Measurements from ENCODE around the gene TMEM132E.

GRCh38 chr17:34669511-34669910 is 90.1 kb downstream of the TMEM132E start:
- TF ChIP-seq CTCF (IDR thresholded peaks at IDR 0.05; ENCODE audit: borderline replicate concordance, extremely low read depth, low read length, poor library complexity, severe bottlenecking) (no peak), EZH2 (IDR thresholded peaks at IDR 0.05; ENCODE audit: borderline replicate concordance, low read depth, low read length, severe bottlenecking) (no peak)
